Activated naive CD8-positive, alpha-beta T cell (primary cell): ENCODE results near the gene PRKAA1.
"Not testable (repeated sequence)": the region's sequence is repeated elsewhere in the genome, so short reads cannot be mapped to it uniquely, and the experiment has no call there.

ENCODE experiments used
- H3K27ac Mint-ChIP-seq: one replicate; pipeline ENCODE4 v1.8.0; 2021; ENCODE audit warnings: mixed read lengths
- H3K27me3 Mint-ChIP-seq: one replicate; pipeline ENCODE4 v1.8.0; 2021; ENCODE audit warnings: mixed read lengths
- H3K36me3 Mint-ChIP-seq: one replicate; pipeline ENCODE4 v1.8.0; 2021; ENCODE audit warnings: mixed read lengths
- H3K4me1 Mint-ChIP-seq: one replicate; pipeline ENCODE4 v1.8.0; 2021; ENCODE audit warnings: low read depth, mixed read lengths
- H3K4me3 Mint-ChIP-seq: one replicate; pipeline ENCODE4 v1.8.0; 2021; ENCODE audit warnings: mild to moderate bottlenecking, mixed read lengths
- H3K9me3 Mint-ChIP-seq: one replicate; pipeline ENCODE4 v1.8.0; 2021; ENCODE audit warnings: low read depth, mixed read lengths

Gene PRKAA1

DNA sequence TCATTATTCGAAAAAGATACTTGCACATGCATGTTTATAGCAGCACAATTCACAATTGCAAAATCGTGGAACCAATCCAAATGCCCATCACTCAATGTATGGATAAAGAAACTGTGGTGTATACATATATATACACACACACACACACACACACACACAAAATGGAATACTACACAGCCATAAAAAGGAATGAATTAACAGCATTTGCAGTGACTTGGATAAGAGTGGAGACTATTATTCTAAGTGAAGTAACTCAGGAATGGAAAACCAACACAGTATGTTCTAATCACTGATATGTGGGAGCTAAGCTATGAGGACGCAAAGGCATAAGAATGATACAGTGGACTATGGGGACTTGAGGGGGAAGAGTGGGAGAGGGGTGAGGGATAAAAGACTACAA is 3.3 kb downstream of the PRKAA1 start:
- H3K4me3 Mint-ChIP-seq, result peak overlapping the region; percentile 0
- peaks cover 73% of the 10 kb centered on the region for H3K4me1 Mint-ChIP-seq
- H3K27ac Mint-ChIP-seq, H3K36me3 Mint-ChIP-seq, H3K9me3 Mint-ChIP-seq, H3K27me3 Mint-ChIP-seq: not testable (repeated sequence)

DNA sequence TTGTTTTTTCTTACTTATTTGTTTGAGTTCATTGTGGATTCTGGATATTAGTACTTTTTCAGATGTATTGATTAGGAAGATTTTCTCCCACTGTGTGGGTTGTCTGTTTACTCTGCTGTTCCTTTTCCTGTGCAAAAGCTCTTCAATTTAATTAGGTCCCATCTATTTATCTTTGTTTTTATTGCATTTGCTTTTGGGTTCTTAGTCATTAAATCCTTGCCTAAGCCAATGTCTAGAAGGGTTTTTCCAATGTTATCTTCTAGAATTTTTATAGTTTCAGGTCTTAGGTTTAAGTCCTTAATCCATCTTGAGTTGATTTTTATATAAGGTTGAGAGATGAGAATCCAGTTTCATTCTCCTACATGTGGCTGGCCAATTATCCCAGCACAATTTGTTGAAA is 3.8 kb downstream of the PRKAA1 start:
- H3K27ac Mint-ChIP-seq, H3K4me3 Mint-ChIP-seq, H3K9me3 Mint-ChIP-seq, H3K27me3 Mint-ChIP-seq, H3K36me3 Mint-ChIP-seq: not testable (repeated sequence)
- peaks cover 76% of the 10 kb centered on the region for H3K4me1 Mint-ChIP-seq

DNA sequence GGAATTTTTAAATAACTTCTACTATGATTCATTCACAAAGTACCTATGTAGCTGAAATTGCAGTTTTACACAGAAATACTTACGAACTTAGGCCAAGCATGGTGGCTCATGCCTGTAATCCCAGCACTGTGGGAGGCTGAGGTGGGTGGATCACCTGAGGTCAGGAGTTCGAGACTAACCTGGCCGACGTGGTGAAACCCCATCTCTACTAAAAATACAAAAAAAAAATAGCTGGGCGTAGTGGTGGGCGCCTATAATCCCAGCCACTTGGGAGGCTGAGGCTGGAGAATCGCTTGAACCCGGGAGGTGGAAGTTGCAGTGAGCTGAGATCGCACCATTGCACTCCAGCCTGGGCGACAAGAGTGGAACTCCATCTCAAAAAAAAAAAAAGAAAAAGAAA is 5.5 kb downstream of the PRKAA1 start:
- H3K36me3 Mint-ChIP-seq, result peaks cover 14% of the 10 kb centered on the region

DNA sequence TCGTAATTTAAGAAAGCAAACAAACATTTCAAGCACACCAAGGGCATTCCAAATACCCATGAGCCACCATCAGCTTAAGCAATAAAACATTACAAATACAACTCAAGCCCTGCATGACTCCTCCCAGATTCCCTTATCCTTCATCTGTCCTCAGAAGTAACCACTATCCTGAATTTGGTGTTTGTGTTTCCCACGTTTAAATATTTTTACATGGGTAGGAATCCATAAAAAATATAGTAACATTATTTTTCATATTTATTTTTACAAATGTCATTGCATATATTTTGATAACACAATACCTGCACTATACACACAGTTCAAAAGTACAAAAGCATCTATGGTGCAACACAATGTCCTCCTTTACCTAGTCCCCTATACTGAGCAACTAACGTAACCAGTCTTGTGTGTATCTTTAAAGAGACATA is 6.4 kb downstream of the PRKAA1 start:
- Mint-ChIP-seq H3K27ac (no peak overlapping the region), H3K4me3 (no peak overlapping the region), H3K9me3 (no peaks in the 10 kb centered on the region), H3K4me1 (peaks cover 82% of the 10 kb centered on the region), H3K36me3 (peaks cover 14% of the 10 kb centered on the region), H3K27me3 (no peaks in the 10 kb centered on the region)

More for the DNA sequence above, 5.5 kb downstream of the PRKAA1 start:
- not testable (repeated sequence) for H3K27ac Mint-ChIP-seq, H3K9me3 Mint-ChIP-seq, H3K4me3 Mint-ChIP-seq, H3K27me3 Mint-ChIP-seq
- H3K4me1 Mint-ChIP-seq, result peaks cover 80% of the 10 kb centered on the region

DNA sequence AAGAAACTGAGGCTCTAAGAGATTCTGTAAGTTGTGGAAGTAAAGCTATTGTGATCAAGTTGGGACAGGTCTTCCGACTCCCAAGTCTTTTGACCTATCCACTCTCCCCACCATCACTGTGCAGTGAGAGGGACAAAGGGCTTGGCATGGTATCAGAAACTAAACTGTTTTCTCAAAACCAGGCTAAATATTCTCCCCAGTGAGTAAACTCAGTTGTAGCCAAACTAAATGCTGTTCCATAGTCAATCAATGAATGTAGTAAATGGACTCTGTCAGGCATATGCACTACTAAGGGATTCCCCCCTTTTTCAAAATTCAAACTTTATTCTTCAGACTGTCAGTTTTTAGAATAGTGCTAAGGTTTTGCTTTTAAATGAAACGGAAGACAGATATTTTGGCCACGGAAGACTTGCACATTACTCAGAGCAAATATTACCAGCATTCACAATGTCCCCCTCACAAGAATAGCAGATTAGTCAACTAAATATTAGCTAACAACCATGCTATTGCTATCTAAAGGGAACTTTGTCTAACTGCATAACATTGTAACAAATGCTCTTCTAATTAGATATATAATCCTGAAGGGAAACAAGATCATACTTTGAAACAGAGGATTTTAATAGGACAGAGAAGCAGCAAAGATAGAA is 7.1 kb downstream of the PRKAA1 start:
- Mint-ChIP-seq H3K27me3 (no peaks in the 10 kb centered on the region), H3K27ac (no peak overlapping the region), H3K36me3 (peaks cover 16% of the 10 kb centered on the region), H3K4me1 (peaks cover 80% of the 10 kb centered on the region), H3K9me3 (no peaks in the 10 kb centered on the region), H3K4me3 (no peak overlapping the region)

DNA sequence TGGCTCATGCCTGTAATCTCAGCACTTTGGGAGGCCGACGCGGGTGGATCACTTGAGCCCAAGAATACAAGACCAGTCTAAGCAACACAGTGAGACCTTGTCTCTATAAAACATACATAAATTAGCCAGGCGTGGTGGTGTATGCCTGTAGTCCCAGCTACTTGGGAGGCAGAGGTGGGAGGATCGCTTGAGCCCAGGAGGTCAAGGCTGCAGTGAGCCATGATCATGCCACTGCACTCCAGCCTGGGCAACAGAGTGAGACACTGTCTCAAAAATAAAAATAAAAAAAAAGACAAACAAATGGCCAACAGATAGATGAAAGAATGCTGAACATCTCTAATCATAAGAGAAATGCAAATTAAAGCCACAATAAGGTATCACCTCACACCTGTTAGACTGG is 9.2 kb downstream of the PRKAA1 start:
- not testable (repeated sequence) for H3K27me3 Mint-ChIP-seq, H3K9me3 Mint-ChIP-seq, H3K27ac Mint-ChIP-seq, H3K4me3 Mint-ChIP-seq
- H3K4me1 Mint-ChIP-seq, result peaks cover 76% of the 10 kb centered on the region
- peaks cover 12% of the 10 kb centered on the region for H3K36me3 Mint-ChIP-seq

DNA sequence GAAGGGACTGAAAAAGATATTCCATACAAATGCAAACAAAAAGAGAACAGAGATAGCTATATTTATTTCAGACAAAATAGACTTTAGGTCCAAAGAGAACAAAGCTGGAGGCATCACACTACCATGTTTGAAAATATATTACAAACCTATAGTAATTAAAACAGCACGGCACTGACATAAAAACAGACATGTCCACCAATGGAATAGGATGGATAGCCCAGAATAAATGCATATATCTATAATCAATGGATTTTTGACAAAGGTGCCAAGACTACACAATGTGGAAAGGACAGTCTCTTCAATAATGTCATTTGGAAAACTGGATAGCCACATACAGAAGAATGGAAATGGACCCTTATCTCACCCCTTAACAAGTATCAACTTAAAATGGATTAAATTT is 10.2 kb downstream of the PRKAA1 start:
- Mint-ChIP-seq H3K27me3 (no peaks in the 10 kb centered on the region), H3K36me3 (peaks cover 12% of the 10 kb centered on the region), H3K9me3 (no peaks in the 10 kb centered on the region), H3K4me1 (peaks cover 71% of the 10 kb centered on the region), H3K27ac (no peak overlapping the region), H3K4me3 (no peak overlapping the region)

DNA sequence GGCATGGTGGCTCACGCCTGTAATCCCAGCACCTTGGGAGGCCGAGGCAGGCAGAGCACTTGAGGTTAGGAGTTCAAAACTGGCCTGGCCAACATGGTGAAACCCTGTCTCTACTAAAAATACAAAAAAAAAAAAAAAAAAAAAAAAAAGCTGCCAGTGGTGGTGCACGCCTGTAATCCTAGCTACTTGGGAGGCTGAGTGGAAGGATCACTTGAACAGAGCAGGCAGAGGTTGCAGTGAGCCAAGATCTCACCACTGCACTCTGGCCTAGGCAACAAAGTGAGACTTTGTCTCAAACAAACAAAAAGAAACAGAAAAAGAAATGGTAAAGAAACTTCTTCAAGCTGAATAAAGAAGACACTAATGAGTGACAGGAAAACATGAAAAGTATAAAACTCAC is 11.5 kb downstream of the PRKAA1 start:
- peaks cover 73% of the 10 kb centered on the region for H3K4me1 Mint-ChIP-seq
- H3K36me3 Mint-ChIP-seq, result peaks cover 12% of the 10 kb centered on the region
- H3K27ac Mint-ChIP-seq, result not testable (repeated sequence)

DNA sequence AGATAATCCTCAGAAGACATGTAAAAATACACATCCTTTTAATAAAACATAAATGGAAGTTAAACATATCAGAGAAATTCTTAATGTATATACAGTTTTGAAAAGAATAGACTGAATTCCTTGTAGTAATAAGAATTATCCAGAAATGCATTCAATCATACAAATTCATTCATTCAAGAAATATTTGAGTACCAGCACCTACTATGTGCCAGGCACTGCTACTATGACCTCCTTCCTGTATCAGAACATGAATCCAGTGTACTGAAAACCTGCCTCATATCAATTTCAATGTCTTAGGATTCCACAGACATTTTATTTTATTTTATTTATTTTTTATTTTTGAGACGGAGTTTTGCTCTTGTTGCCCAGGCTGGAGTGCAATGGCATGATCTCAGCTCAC is 13.3 kb downstream of the PRKAA1 start:
- H3K27ac Mint-ChIP-seq, result no peak overlapping the region
- no peaks in the 10 kb centered on the region for H3K27me3 Mint-ChIP-seq
- H3K36me3 Mint-ChIP-seq, result peaks cover 12% of the 10 kb centered on the region
- peaks cover 75% of the 10 kb centered on the region for H3K4me1 Mint-ChIP-seq
- no peak overlapping the region for H3K4me3 Mint-ChIP-seq
- no peaks in the 10 kb centered on the region for H3K9me3 Mint-ChIP-seq

More for the DNA sequence above, 11.5 kb downstream of the PRKAA1 start:
- H3K4me3 Mint-ChIP-seq, H3K9me3 Mint-ChIP-seq, H3K27me3 Mint-ChIP-seq: not testable (repeated sequence)

DNA sequence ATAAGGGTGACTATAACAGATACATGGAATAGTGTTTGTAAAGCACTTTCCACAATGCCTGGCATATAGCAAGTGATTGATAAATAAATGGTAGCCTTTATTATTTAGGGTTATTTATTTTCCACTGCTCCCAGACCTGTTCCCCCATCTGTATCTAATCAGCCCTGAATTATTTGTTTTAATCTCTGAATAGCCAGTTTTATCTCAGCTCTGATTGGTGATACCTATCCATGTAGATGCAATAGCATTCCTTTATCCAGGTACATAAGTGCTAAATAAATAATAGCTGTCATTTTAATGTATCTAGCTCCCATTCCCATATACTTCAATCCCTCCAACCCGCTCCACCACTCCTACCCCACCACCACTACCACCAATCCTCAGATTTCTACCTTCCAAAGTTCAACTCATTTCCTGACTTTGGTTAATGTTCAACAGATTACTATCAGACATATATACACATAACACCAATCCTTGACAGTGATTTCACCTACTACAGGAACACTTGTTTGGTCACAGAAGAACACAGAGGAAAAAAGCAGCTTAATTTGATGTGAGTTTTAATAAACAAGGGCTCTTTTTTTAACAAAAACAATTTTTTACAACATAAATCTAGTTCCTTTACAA is 14.0 kb downstream of the PRKAA1 start:
- Mint-ChIP-seq H3K4me3 (no peak overlapping the region), H3K27me3 (no peaks in the 10 kb centered on the region), H3K4me1 (peaks cover 74% of the 10 kb centered on the region), H3K36me3 (peaks cover 12% of the 10 kb centered on the region), H3K27ac (peak overlapping the region; percentile 5), H3K9me3 (no peaks in the 10 kb centered on the region)

DNA sequence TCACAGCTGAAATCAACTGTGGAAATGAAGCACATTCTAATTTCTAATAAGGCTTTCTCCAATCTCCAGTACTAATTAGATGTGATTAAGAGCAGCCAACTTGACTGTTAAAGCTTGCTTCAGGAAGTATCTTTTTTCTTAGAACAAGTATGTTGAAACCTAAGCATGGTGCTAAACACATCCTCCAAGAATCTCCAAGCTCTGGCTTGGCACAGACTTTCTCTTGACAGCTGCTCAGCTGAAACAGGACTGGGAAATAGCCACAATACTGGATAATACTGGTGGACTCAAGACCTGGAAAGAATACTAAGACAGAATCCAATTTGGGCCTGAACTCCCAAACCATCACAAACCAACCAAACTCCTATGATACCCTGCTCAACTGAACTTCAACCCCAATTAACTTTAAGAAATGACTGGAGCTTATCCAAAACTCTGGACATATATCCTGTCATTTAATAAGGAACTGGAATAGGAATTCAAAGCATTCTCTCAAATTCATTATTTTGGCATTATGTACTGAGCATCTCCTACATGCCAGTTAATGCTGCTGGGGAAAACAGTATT is 16.2 kb downstream of the PRKAA1 start:
- peaks cover 64% of the 10 kb centered on the region for H3K4me1 Mint-ChIP-seq
- no peaks in the 10 kb centered on the region for H3K9me3 Mint-ChIP-seq
- H3K4me3 Mint-ChIP-seq, result no peak overlapping the region
- H3K27ac Mint-ChIP-seq, result no peak overlapping the region
- no peaks in the 10 kb centered on the region for H3K27me3 Mint-ChIP-seq
- H3K36me3 Mint-ChIP-seq, result peaks cover 5% of the 10 kb centered on the region

DNA sequence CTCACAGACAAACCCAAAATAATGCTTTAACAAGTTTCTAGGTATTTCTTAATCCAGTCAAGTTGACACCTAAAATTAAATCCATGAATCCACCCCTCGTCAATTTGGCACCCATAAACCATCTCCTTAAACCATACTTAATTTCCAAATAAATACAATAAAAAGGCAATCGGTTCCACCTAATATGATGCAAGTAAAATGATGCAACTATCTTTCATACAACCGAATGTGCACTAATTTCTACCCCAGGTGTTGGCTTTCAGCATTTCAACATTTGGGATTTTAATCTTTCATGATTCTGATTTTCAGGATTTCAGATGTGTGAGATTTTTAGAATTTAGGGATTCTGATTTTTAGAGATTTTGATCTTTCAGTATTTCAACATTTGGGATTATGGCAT is 17.3 kb downstream of the PRKAA1 start:
- peaks cover 7% of the 10 kb centered on the region for H3K36me3 Mint-ChIP-seq
- H3K4me3 Mint-ChIP-seq, result no peak overlapping the region
- peaks cover 60% of the 10 kb centered on the region for H3K4me1 Mint-ChIP-seq
- H3K27me3 Mint-ChIP-seq, result no peaks in the 10 kb centered on the region
- H3K27ac Mint-ChIP-seq, result peak overlapping the region; percentile 22
- no peaks in the 10 kb centered on the region for H3K9me3 Mint-ChIP-seq

DNA sequence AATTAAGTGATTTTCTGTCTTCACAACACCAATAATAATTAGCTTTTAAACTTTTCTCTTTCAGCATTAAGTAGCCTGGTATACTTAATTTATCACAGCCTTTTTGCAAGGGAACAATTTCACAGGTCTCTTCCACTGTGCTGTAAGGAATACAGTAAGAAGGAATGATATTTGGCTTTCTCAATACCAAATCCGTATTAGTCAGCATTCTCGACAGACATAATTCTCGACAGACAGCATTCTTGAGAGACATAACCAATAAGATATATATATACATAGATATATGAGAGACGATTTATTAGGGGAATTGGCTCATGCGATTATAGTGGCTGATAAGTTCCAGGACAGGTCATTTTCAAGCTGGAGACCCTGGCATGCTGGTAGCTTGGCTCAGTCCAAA is 18.0 kb downstream of the PRKAA1 start:
- Mint-ChIP-seq H3K27me3 (no peaks in the 10 kb centered on the region), H3K36me3 (peaks cover 4% of the 10 kb centered on the region), H3K4me3 (no peak overlapping the region), H3K4me1 (peaks cover 54% of the 10 kb centered on the region), H3K9me3 (no peaks in the 10 kb centered on the region), H3K27ac (no peak overlapping the region)

DNA sequence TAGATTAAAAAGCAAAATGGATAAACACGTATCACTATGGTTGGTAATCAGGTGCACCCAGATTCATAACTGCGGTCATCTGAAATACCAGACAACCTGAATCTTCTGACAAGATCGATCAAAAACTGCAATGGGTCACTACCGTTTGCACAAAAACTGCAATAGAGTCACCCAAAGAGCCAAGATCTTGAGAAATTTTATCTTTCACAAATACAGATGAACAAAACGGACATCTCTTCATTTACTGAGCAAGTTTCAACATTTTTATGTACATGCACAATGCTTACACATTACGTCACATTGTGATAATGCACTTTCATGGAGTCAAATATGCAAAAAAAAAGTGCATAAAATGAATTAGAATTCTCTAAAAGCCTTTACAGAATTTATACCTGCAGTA is 18.6 kb downstream of the PRKAA1 start:
- Mint-ChIP-seq H3K27me3 (no peaks in the 10 kb centered on the region), H3K4me1 (peaks cover 52% of the 10 kb centered on the region), H3K27ac (no peak overlapping the region), H3K36me3 (peaks cover 4% of the 10 kb centered on the region), H3K4me3 (no peak overlapping the region), H3K9me3 (no peaks in the 10 kb centered on the region)

DNA sequence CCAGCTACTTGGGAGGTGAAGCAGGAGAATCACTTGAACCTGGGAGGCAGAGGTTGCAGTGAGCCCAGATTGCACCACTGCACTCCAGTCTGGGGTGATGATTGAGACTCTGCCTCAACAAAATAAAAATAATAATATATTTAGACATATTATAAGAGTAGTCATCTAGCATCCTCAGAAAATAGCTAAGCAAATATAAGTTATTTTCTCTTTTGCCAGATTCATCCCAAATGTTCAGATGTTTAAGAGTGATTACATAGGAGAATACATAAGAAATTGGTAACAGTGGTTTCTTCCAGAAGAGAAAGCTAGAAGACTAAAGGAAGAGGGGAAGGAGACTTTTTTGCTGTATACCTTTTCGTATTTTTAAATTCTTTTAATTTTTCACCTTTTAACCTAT is 20.0 kb downstream of the PRKAA1 start:
- Mint-ChIP-seq H3K4me1 (peaks cover 42% of the 10 kb centered on the region), H3K27me3 (no peaks in the 10 kb centered on the region), H3K27ac (no peak overlapping the region), H3K4me3 (no peak overlapping the region), H3K36me3 (peaks cover 4% of the 10 kb centered on the region), H3K9me3 (no peaks in the 10 kb centered on the region)

DNA sequence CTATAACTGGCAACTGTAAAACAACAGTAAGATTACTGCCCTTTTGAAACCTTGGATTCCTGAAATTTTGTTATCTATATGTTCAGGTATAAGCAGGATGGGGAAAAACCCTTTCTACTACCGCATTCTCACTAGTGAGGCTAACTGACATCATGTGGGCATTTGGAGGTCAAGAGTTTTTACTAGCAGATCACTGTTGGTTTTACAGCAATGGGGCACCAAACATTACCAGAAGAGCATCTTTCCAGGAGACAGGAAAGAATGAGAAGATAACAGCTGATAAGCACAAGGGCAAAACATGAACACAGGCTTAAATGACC is 21.6 kb downstream of the PRKAA1 start:
- no peaks in the 10 kb centered on the region for H3K9me3 Mint-ChIP-seq
- no peak overlapping the region for H3K4me3 Mint-ChIP-seq
- H3K27me3 Mint-ChIP-seq, result no peaks in the 10 kb centered on the region
- H3K4me1 Mint-ChIP-seq, result peaks cover 29% of the 10 kb centered on the region
- H3K36me3 Mint-ChIP-seq, result peaks cover 6% of the 10 kb centered on the region
- no peak overlapping the region for H3K27ac Mint-ChIP-seq
